ENCODE results near the gene RASL11B. TPM values are rescaled to one million over a fixed set of nuclear protein-coding genes. Genes with fewer than 3 reads are reported as not detected.

Gene RASL11B
- total RNA-seq, 1 donor from 2014 or later = 4.4 TPM

- no peaks in the 10 kb centered on the region for H3K9me3 ChIP-seq (ENCODE audit: insufficient read depth, low read depth, low read length)
- Mint-ChIP-seq H3K27me3 (ENCODE audit: low read depth, unreplicated experiment) (peaks cover 3% of the 10 kb centered on the region), H3K27ac (ENCODE audit: unreplicated experiment) (peak overlapping the region; percentile 15), H3K36me3 (ENCODE audit: low read depth, unreplicated experiment) (peaks cover 10% of the 10 kb centered on the region), H3K4me1 (ENCODE audit: low read depth, unreplicated experiment) (peaks cover 2% of the 10 kb centered on the region), H3K4me3 (ENCODE audit: unreplicated experiment) (no peak overlapping the region), H3K9me3 (ENCODE audit: unreplicated experiment) (peaks cover 13% of the 10 kb centered on the region)
- H3K4me1 ChIP-seq (ENCODE audit: insufficient read depth, low read length) = no peaks in the 10 kb centered on the region
- no peak for FAIRE-seq
- H4K20me1 ChIP-seq (ENCODE audit: insufficient read depth, low read length) = no peaks in the 10 kb centered on the region
- no peak overlapping the region for H3K27ac ChIP-seq (ENCODE audit: low read depth, low read length)
- no peak overlapping the region for H3K4me3 ChIP-seq (ENCODE audit: insufficient read depth, low read depth, low read length)
- TF ChIP-seq CTCF (IDR thresholded peaks at IDR 0.05; ENCODE audit: insufficient read depth, low read depth, low read length) (no peak), EZH2 (IDR thresholded peaks at IDR 0.05; ENCODE audit: insufficient read depth, low read length) (no peak)
- no peaks in the 10 kb centered on the region for H3K36me3 ChIP-seq (ENCODE audit: insufficient read depth, low read length)
- no peak overlapping the region for H3K9ac ChIP-seq (ENCODE audit: low read length)
- no peak for DNase-seq (ENCODE audit: low read depth)
- no peaks in the 10 kb centered on the region for H3K79me2 ChIP-seq (ENCODE audit: insufficient read depth, low read length)
- H3K4me2 ChIP-seq (ENCODE audit: low read length) = no peak overlapping the region
- H2AFZ ChIP-seq (ENCODE audit: low read depth, low read length) = no peak overlapping the region
- no peaks in the 10 kb centered on the region for H3K27me3 ChIP-seq (ENCODE audit: insufficient read depth, low read length)
Measured at GRCh38 chr4:52883707-52884669, 21.9 kb downstream of the RASL11B start.

- Histone ChIP-seq H3K27ac (ENCODE audit: low read depth, low read length) (no peak overlapping the region), H3K4me1 (ENCODE audit: insufficient read depth, low read length) (no peaks in the 10 kb centered on the region), H3K4me2 (ENCODE audit: low read length) (no peak overlapping the region), H2AFZ (ENCODE audit: low read depth, low read length) (no peak overlapping the region), H3K9ac (ENCODE audit: low read length) (no peak overlapping the region), H3K27me3 (ENCODE audit: insufficient read depth, low read length) (no peaks in the 10 kb centered on the region), H3K4me3 (ENCODE audit: insufficient read depth, low read depth, low read length) (no peak overlapping the region), H3K36me3 (ENCODE audit: insufficient read depth, low read length) (no peaks in the 10 kb centered on the region), H3K9me3 (ENCODE audit: insufficient read depth, low read depth, low read length) (no peaks in the 10 kb centered on the region), H3K79me2 (ENCODE audit: insufficient read depth, low read length) (no peaks in the 10 kb centered on the region), H4K20me1 (ENCODE audit: insufficient read depth, low read length) (no peaks in the 10 kb centered on the region)
- DNase-seq (ENCODE audit: low read depth) (no peak), FAIRE-seq (no peak)
- peaks cover 2% of the 10 kb centered on the region for H3K4me1 Mint-ChIP-seq (ENCODE audit: low read depth, unreplicated experiment)
- no peaks in the 10 kb centered on the region for H3K27me3 Mint-ChIP-seq (ENCODE audit: low read depth, unreplicated experiment)
- H3K27ac Mint-ChIP-seq (ENCODE audit: unreplicated experiment) = no peak overlapping the region
- H3K4me3 Mint-ChIP-seq (ENCODE audit: unreplicated experiment) = no peak overlapping the region
- TF ChIP-seq CTCF (IDR thresholded peaks at IDR 0.05; ENCODE audit: insufficient read depth, low read depth, low read length) = no peak
- no peak for TF ChIP-seq EZH2 (IDR thresholded peaks at IDR 0.05; ENCODE audit: insufficient read depth, low read length)
- H3K36me3 Mint-ChIP-seq (ENCODE audit: low read depth, unreplicated experiment) = peaks cover 10% of the 10 kb centered on the region
- H3K9me3 Mint-ChIP-seq (ENCODE audit: unreplicated experiment) = peaks cover 13% of the 10 kb centered on the region
Measured at GRCh38 chr4:52884994-52885393, 22.9 kb downstream of the RASL11B start.

GRCh38 chr4:52889354-52889753 lies 27.2 kb downstream of the RASL11B start:
- no peak overlapping the region for H3K27ac Mint-ChIP-seq (ENCODE audit: unreplicated experiment)
- no peak for FAIRE-seq
- H3K4me3 ChIP-seq (ENCODE audit: insufficient read depth, low read depth, low read length) = no peak overlapping the region

More at GRCh38 chr4:52889354-52889753, 27.2 kb downstream of the RASL11B start:
- Histone ChIP-seq H3K36me3 (ENCODE audit: insufficient read depth, low read length) (no peaks in the 10 kb centered on the region), H3K9me3 (ENCODE audit: insufficient read depth, low read depth, low read length) (no peaks in the 10 kb centered on the region), H2AFZ (ENCODE audit: low read depth, low read length) (no peak overlapping the region), H3K9ac (ENCODE audit: low read length) (no peak overlapping the region), H3K27me3 (ENCODE audit: insufficient read depth, low read length) (no peaks in the 10 kb centered on the region), H3K27ac (ENCODE audit: low read depth, low read length) (no peak overlapping the region), H3K4me1 (ENCODE audit: insufficient read depth, low read length) (no peaks in the 10 kb centered on the region), H3K79me2 (ENCODE audit: insufficient read depth, low read length) (no peaks in the 10 kb centered on the region), H4K20me1 (ENCODE audit: insufficient read depth, low read length) (no peaks in the 10 kb centered on the region), H3K4me2 (ENCODE audit: low read length) (no peak overlapping the region)
- H3K4me1 Mint-ChIP-seq (ENCODE audit: low read depth, unreplicated experiment) = peaks cover 1% of the 10 kb centered on the region
- TF ChIP-seq EZH2 (IDR thresholded peaks at IDR 0.05; ENCODE audit: insufficient read depth, low read length) = no peak
- no peak for TF ChIP-seq CTCF (IDR thresholded peaks at IDR 0.05; ENCODE audit: insufficient read depth, low read depth, low read length)
- H3K9me3 Mint-ChIP-seq (ENCODE audit: unreplicated experiment) = peaks cover 8% of the 10 kb centered on the region
- H3K4me3 Mint-ChIP-seq (ENCODE audit: unreplicated experiment) = no peak overlapping the region
- no peak for DNase-seq (ENCODE audit: low read depth)
- H3K27me3 Mint-ChIP-seq (ENCODE audit: low read depth, unreplicated experiment) = peaks cover 2% of the 10 kb centered on the region
- peaks cover 3% of the 10 kb centered on the region for H3K36me3 Mint-ChIP-seq (ENCODE audit: low read depth, unreplicated experiment)

Data from astrocyte (in vitro differentiated cells and primary cell).